Measurements from ENCODE around the gene MAML3.

MAML3 gene

DNA sequence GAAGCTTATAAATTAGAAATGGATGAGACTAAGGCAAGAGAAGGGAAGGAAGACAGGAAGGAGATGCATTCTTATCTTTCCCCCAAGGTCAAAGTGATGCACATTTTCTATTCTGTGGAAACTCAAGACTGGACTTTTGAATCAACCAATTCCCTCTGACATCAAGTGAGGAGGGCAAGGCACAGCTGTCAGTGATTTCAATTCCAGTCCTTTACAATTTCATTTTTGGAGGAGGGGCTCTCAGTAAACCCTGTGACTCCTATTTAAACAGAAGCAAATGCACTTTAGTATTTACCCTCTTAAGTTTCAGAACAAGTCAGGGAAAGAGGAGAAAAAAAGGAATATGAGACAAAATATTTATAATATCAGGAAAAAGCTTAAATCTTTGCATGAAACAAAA lies 354.4 kb downstream of the MAML3 start:
- DNase-seq: no peak

DNA sequence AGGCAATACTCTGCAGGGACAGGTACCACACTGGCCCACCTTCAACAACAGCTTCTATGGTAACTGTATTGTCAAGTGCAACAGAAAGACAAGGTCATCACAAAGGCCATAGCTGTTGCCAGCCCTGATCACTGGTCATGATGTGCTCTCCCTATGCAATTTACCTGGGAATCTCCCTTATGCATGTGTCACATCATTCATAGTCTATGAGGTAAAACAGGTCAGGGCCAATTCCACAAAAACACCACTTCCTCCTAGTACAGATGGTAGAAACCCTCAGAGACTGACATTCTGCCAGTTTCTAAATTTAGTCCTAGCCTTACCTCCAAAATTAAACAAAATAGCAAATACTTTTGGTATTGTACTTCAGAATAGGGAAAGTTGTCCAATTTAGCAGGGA lies 355.5 kb downstream of the MAML3 start:
- no peak for DNase-seq

DNA sequence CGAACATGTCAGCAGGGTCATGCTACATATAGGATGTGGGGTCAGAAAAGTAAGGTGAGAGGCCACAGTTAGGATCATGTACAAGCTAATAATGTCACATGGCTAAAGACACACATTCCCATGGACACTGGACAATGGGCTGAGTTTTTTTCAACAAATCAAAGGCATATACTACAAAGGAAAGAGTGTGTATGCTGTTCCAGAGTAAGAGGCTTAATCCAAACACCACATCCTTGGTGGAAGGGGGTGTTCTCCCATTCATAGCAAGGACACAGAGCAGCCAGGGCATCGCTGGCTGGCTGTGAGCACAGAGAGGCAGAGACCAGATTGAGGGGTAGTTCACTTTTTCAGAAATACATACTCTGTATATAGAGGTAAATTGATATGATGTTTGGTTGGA lies 356.7 kb downstream of the MAML3 start:
- no peak for DNase-seq

DNA sequence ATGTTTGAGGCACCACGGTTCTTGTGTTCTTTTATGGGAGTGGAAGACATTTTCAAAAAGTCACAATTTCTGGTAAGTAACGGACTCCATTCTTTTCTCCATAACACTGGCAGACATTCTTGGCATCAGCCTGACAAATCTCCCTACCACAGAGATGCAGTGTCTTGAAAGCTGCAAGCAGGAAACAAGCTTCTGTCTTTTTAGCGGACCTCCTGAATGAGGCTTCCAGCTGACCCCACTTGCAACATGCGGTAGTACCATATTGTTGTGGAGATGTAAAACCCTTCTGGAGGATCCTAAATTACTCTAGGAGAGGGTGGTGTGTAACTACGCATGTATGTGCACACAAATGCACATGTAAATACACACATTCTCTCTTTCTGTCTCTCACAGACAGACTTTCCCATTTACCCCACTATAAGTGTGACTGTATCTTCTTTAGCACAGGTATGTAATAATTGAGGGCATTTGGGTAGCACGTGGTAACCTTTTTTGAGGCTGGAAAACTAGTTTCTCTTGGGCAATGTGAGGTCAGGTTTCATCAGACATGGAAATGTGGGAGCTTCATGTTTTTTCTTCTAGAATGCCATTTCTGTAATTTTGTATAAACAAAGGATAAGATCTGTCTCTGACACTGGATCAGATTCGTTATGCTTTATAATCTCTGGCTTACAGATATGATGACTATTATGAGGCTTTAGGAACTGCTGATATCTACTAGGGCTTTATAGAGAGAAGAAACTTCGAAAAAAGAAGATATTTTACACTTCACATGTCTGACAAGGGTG lies 358.3 kb downstream of the MAML3 start:
- DNase-seq: no peak

DNA sequence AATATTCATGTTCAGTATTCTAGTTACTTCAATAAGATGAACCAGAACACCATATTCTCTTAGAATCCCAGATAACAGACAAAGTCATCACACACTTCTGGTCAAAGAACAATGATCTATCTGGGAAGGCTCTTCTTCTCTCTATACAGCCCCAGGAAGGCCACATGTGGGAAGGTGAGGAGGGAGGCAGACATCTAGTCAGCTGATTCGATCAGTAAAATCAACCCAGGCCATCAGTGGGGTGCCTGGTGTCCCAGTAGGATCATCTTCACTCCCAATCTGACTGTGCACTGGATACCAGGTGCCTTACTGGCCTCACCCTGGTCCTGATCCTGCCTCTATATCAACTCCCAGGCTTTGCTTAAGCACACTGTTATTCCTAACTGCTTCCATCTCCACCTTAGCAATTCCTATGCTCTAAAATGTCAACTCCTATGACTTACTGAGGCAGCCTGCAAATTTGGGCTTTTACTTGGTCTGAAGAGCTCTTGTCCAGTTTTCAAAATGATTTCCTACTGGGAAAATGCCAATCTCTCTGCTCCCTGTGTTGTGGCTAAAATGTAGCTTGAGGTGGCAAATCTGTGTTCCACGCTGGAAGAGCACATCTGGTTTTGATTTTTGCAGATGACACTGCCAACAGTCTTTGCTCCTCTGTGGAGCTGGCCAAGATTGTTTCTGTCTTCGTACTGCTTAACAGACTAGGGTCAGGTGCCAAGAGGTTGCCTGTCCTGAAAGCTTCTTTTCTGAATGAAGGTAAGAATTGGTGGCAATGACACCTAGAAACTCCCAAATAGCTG lies 359.6 kb downstream of the MAML3 start:
- DNase-seq: no peak

DNA sequence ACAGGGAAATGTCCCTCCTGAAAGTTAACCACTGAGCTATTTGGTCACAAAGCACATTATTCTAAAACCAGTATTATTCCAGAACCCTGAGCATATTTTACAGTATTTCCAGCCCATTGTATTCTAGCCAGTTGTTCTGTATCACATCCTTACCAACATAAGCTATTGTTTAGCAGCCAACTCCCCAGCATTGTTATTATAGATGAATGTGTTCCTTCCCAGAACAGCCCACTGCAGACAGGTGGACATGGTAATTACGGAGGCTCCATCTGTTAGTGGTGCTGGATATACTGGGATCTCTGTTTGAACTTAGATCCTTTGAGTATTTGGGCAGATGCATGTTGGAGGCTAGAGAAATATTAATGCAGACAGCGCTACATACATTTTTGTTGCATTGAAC lies 362.3 kb downstream of the MAML3 start:
- no peak for DNase-seq

GRCh38 chr4:139790291-139790690 lies 363.7 kb downstream of the MAML3 start:
- DNase-seq: no peak

- no peak for DNase-seq
Measured at GRCh38 chr4:139789096-139789654, 364.8 kb downstream of the MAML3 start.

GRCh38 chr4:139786494-139787354 lies 367.3 kb downstream of the MAML3 start:
- DNase-seq: no peak

DNA sequence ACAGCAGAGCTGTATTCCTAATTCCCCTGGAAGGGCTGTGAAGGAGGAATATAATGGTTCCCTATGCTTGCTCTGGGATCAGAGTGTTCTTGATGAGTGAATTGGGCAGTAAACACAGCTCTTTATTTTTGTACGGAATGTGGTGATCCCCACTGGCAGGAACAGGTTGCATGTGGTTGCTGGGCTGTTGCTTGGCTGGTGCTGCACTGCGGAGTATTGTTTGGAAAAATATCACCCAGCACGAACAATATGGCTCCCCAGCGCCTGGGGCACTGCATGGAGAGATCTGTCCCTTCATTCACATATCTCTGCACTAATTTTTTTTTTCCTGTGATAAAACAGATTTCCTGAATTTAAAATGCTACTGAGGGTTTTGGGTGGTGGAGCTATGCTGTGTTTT lies 368.6 kb downstream of the MAML3 start:
- no peak for DNase-seq

DNA sequence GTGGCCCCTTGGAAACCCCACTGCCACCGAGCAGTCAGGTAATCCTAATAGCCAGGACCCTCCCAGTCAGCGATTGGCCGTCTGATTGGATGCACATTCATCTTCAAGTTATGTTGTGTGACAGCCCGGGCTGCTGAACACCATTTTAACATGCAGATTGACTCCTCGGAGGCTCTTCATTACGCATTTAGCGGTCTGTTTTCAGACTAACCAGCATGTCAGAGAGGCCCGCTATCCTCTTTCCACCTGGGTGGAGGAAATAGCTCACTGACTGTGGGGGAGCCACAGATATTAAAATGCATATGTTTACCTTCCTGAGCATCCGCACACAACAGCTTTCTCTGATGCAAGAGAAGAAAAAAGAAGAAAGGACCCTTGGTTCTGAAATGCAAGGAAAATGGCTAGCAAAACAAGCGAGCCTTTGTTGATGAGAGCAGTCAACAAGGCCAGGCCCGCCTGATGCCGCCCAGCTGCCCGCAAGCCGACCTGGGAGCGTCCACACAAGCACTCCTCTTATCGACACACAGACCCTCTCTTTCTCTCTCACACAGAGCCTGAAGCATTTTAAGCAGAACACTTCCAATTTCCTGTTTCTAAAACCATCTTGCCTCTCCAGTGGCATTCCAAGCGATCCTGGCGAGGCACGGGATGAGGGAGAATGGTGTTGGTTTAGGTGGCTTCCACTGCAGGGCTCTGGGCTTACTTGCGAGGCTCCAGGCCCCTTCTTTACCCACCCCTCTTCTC lies 370.1 kb downstream of the MAML3 start:
- no peak for DNase-seq

DNA sequence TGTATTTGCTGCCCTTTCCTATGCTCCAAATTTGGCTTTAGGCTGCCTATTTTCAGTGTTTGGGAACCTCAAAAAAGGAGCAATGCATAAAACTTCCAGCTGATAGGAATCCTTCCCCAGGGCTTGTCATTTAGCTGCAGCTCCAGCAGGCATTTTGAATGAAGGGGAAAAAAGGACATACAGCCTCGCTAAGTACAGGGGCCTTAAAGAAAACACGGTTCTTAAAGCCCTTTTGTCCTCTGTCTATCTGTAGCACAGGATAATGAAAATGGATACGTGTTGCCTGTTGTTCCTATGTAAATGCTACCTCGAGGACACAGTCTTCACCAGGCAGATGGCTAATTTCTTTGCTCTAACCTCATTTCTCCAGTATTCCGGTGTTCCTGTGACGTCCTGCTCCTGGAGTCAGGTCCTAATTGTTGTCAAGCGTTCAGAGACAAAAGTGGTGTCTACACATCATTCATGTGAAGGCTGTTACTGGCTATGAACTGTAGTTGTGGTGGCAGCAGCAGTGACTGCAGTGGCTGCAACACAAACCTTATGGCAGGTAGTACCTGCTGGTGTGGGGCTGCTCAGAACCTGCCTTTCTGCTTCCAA lies 371.0 kb downstream of the MAML3 start:
- no peak for DNase-seq

DNA sequence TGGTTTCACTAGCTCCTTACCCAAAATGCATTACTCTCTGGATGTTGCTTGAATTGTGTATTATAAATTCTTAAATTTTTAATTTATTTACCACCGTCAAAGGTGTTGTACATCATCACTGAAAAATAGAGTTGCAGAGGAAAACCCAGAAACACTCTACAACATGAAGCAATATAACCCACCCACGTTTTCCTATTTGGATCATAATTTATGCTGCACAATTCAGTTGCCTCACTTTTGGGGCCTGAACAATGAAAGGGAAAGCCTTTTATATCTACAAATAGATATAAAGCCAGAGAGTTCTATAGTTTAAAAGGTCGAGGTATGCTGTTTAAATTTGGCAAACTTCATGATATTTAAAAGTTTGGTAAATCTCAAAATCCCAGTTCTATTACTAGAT lies 372.9 kb downstream of the MAML3 start:
- DNase-seq: no peak

GRCh38 chr4:139779691-139780090 lies 374.3 kb downstream of the MAML3 start:
- DNase-seq: no peak

GRCh38 chr4:139777757-139778156 lies 376.2 kb downstream of the MAML3 start:
- no peak for DNase-seq

DNA sequence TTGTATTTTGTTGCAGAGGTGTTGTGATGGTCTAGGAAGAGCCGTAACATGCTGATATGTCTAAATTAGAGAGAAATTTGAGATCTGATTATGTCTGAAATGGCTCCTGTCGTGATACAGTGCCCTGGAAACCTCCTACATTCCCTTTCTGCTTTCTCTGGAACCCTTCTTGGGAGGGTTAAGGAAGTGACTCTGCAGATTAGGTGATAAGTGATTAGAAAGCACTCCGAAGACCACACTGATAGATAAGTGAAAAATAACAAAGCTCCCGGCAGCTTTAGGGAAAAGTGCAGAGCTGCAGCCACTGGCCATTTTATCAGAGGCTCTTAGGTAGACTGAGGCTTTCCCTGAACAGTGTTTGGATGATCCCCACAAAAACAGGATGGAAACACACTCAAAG lies 377.7 kb downstream of the MAML3 start:
- no peak for DNase-seq

GRCh38 chr4:139774759-139775487 lies 379.1 kb downstream of the MAML3 start:
- no peak for DNase-seq

GRCh38 chr4:139773560-139774318 lies 380.2 kb downstream of the MAML3 start:
- DNase-seq: no peak

GRCh38 chr4:139770361-139770760 lies 383.6 kb downstream of the MAML3 start:
- no peak for DNase-seq

GRCh38 chr4:139769364-139769763 lies 384.6 kb downstream of the MAML3 start:
- DNase-seq: no peak

Data from stimulated activated CD8-positive, alpha-beta memory T cell treated with anti-CD3 and anti-CD28 coated beads, Interleukin-4, amount 100 ng/mL, for 48 hours (primary cell).